ENCODE measurements around the gene CD7. TPM values are rescaled to one million over a fixed set of nuclear protein-coding genes. Genes with fewer than 3 reads are reported as not detected.

The CD7 gene
- total RNA-seq, 1 experiment from 2014 or later, result 0.77 TPM

GRCh38 chr17:82358465-82359350, 41.3 kb upstream of the CD7 start, which contains the start of gene TEX19:
TEX19 (plus strand) TSS chr17:82359247; CDS start chr17:82362151, 2,904 bp downstream.
- H3K27ac ChIP-seq (ENCODE audit: low read length), result no peak within 1 kb of the TSS
- ChIA-PET POLR2A (no interaction called here), CTCF (interaction anchor here (0.5 kb wide), 1 partner anchor 177 kb away, joined by 5 read pairs; no protein-coding TSS in a partner anchor)
- no peaks in the 10 kb centered on the region for H3K27me3 ChIP-seq (ENCODE audit: control insufficient read depth, insufficient read depth, low read length)
- no TSS peak for BruUV-seq (replicated peaks)
- no peaks in the 10 kb centered on the region for H3K36me3 ChIP-seq (ENCODE audit: control insufficient read depth, insufficient read depth, low read length)
- TF ChIP-seq TCF7L2 (IDR thresholded peaks at IDR 0.05; ENCODE audit: low read depth, low read length), result no peak
- TF ChIP-seq CTCF (IDR thresholded peaks at IDR 0.05), result no peak
- TF ChIP-seq POLR2AphosphoS5 (IDR thresholded peaks at IDR 0.05; ENCODE audit: low read depth, low read length), result no peak
- TF ChIP-seq SIN3A (IDR thresholded peaks at IDR 0.05; ENCODE audit: borderline replicate concordance, insufficient read depth, low read depth, low read length), result no peak
- TF ChIP-seq REST (IDR thresholded peaks at IDR 0.05; ENCODE audit: insufficient read depth in 1 of 2, low read depth in 2 of 2, low read length in 1 of 2), result no peak
- no peak for DNase-seq (ENCODE audit: low read depth, low spot score)
- intact Hi-C loops (cut with micrococcal nuclease; ENCODE audit: unreplicated experiment) (no loop called here), in situ Hi-C loops (cut with HindIII; ENCODE audit: low pct_unique_long_range_greater_than_20kb, low sequenced_read_pairs) (no loop called here)
- peak; percentile 60 for ATAC-seq
- no peaks in the 10 kb centered on the region for H3K9me3 ChIP-seq (ENCODE audit: control insufficient read depth, insufficient read depth, low read depth, low read length)
- H3K4me3 ChIP-seq (ENCODE audit: low read depth in 2 of 2, low read length in 2 of 2), result no peak within 1 kb of the TSS
- peaks cover 22% of the 10 kb centered on the region for H3K4me1 ChIP-seq (ENCODE audit: control insufficient read depth, insufficient read depth, low read length)

- in situ Hi-C loops (cut with HindIII; ENCODE audit: low pct_unique_long_range_greater_than_20kb, low sequenced_read_pairs), result no loop called here
- no TSS peak for BruUV-seq (replicated peaks)
- ChIA-PET CTCF (interaction anchor here (0.6 kb wide), 1 partner anchor 483 kb away, joined by 5 read pairs; no protein-coding TSS in a partner anchor), POLR2A (no interaction called here)
- Histone ChIP-seq H3K4me3 (ENCODE audit: low read depth in 2 of 2, low read length in 2 of 2) (no peak overlapping the region), H3K36me3 (ENCODE audit: control insufficient read depth, insufficient read depth, low read length) (no peaks in the 10 kb centered on the region), H3K4me1 (ENCODE audit: control insufficient read depth, insufficient read depth, low read length) (peaks cover 22% of the 10 kb centered on the region), H3K9me3 (ENCODE audit: control insufficient read depth, insufficient read depth, low read depth, low read length) (no peaks in the 10 kb centered on the region), H3K27me3 (ENCODE audit: control insufficient read depth, insufficient read depth, low read length) (no peaks in the 10 kb centered on the region), H3K27ac (ENCODE audit: low read length) (no peak overlapping the region)
- ATAC-seq, result no peak
- TF ChIP-seq SIN3A (IDR thresholded peaks at IDR 0.05; ENCODE audit: borderline replicate concordance, insufficient read depth, low read depth, low read length) (no peak), CTCF (IDR thresholded peaks at IDR 0.05) (no peak), REST (IDR thresholded peaks at IDR 0.05; ENCODE audit: insufficient read depth in 1 of 2, low read depth in 2 of 2, low read length in 1 of 2) (no peak), TCF7L2 (IDR thresholded peaks at IDR 0.05; ENCODE audit: low read depth, low read length) (no peak), POLR2AphosphoS5 (IDR thresholded peaks at IDR 0.05; ENCODE audit: low read depth, low read length) (no peak)
- DNase-seq (ENCODE audit: low read depth, low spot score), result no peak
- intact Hi-C loops (cut with micrococcal nuclease; ENCODE audit: unreplicated experiment), result no loop called here
Observed at GRCh38 chr17:82357394-82357793, 40.0 kb upstream of the CD7 start.

All from Panc1 (cell line).